Germinal center (tissue), 1 donor: ENCODE data around the gene APBB2.

ENCODE experiments used
- DNase-seq: peaks from one replicate; pipeline ENCODE4 v3.0.0; 2012; ENCODE audit warnings: mixed read lengths, low spot score

APBB2 gene

DNA sequence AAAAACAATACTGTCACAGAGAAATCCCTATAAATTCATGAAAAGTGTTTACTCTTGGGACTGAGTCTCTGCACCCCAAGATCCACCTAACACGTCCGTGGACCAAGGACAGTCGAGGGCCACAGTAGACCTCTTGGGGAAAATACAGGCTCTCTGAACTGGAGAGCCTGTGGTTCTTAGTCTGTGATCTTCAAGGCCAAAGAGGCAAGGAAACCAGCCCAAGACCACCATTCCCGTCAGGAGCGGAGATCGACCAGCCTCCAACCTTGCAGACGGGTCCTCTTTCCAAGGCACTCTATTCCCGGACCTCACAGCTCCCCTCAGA is 1.6 kb upstream of the APBB2 start:
- DNase-seq, result no peak

DNA sequence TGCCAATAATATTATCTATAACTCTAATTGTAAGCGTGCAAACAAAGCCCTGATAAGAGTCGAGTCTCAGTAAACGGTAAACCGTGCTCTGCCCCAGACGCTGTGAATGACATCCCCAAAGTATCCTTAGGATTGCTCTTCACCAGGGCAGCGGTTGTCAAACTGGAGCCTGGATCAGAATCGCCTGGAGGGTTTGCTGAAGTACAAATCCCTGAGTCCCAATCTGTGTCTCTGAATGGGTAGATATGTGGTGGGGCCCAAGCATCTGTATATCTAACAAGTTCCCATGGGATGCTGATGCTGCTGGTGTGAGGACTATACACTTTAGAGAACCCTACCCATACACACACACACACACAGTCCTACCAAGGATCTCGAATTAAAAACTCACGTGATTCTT is 813 bp upstream of the APBB2 start:
- no peak for DNase-seq

DNA sequence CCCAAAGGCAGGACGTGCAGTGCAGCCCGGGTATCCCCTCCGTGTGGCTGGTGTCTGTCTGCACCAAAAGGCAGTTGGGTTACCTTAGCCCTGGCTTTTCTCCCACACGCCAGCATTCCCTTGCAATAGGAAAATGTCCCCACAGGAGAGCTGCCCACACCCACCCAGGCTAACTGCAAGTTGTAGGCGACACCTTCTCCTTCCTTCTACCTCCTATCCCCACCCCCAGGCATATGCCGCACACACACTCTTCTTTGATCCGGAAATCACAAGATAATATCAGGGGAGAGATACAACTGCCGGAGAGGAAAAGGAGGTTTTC is 444 bp upstream of the APBB2 start:
- no peak for DNase-seq

GRCh38 chr4:41213625-41214135 is 662 bp downstream of the APBB2 start:
- peak; percentile 32 for DNase-seq

GRCh38 chr4:41212616-41213203 is 1.6 kb downstream of the APBB2 start:
- DNase-seq, result peak; percentile 52

GRCh38 chr4:41211951-41212615 is 2.3 kb downstream of the APBB2 start:
- DNase-seq, result no peak

DNA sequence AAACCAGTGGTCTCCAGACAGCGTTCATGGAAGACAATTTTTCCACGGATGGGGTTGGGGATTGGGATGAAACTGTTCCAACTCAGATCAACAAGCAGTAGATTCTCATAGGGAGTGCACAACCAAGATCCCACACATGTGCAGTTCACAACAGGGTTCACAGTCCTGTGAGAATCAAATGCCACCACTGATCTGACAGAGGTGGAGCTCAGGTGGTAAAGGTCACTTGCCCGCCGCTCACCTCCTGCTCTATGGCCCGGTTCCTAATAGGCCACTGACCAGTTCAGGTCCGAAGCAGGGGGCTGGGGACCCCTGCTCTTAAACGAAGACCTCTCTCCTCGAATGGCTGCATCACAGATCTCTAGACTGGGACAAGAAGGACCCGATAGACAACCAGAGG is 4.4 kb downstream of the APBB2 start:
- DNase-seq, result no peak

DNA sequence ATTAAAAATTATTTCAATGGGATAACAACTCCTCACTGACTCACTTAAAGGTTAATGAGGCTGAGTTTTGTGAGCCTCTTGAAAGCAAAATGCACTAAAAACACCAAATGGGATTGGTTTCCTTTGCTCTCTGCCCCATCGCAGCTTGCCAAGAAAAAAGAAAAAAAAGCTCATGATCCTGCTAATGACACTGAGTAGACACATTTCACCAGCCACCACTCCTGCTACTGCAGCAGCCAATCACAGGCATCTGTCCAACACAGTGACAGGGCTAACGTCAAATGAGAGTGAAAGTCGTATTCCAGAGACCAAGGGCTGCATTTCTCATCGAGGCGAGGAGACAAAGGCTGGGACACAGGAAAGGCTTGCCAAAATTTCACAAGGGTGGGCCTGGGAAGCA is 5.2 kb downstream of the APBB2 start:
- DNase-seq, result no peak

DNA sequence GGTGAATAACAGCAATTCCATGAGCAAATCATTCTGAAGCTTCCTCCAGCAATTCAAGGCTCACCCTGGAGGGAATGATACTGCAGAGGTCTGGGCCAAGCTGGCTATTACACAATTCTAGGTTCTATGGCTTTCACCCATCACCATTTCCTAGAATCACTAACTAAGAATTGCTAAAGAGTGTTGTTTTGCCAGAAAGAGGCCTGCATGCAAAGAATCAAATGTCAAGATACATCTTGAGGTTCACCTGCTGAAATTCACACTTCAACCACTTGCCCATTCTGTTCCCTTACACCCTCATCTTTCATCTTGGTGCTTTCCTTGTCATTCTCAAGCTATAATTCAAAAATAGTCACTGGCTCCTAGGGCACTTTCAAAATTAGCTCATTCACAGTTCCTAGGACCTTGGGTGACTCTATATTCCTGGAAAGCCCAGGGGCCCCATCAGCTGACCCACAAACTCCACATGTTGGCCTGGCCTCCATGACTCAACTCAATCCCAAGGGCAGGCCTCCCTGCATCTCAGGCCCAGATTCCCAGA is 7.0 kb downstream of the APBB2 start:
- no peak for DNase-seq

GRCh38 chr4:41205854-41206460 is 8.4 kb downstream of the APBB2 start:
- no peak for DNase-seq

DNA sequence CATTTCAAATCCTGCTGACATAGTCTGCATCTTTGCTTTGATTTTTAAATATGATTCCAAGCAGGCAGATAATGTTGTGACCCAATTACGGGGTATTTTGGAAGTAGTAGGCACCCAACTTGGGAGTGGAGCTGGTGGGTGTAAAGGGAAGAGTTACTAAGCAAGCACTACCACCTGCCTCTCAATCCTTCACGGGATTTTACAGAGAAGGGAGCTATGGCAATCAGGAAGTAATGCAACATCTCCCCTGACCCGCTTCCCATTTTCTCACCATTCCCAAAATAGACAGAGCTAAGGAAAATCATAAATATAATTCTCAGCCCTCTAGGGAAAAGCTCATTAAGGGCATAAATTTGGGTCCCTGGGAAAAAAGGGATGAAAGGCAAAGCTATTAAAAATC is 9.2 kb downstream of the APBB2 start:
- no peak for DNase-seq

DNA sequence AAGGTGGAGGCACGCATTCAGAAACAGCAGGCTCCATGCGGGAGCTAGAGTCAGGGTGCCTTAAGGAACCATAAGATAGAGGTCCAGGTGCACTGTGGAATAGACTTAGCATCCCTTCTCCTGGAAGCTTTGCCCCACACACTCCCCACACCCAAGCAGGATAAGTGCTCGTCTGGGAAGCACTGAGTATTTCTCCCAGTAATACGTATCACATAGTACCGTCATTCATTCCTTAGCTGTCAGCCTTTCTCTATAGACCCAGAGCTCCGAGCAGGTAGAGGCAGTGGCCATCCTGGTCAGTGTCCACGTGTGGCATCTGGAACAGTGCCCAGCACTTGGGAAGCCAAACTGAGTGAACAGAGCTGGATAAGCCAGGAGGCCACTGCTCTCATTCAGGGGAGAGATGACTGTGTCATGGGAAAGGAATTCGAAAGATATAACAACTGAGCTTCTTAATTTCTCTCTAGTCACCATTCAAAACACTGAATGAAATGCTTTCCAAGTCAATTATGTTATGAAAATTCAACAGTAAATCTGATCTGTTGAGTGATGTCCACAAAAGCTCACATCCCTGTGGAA is 9.9 kb downstream of the APBB2 start:
- no peak for DNase-seq

GRCh38 chr4:41203841-41204240 is 10.5 kb downstream of the APBB2 start:
- DNase-seq, result no peak

GRCh38 chr4:41202820-41203568 is 11.3 kb downstream of the APBB2 start:
- DNase-seq, result no peak

- DNase-seq, result no peak
Observed at GRCh38 chr4:41202356-41202755, 12.0 kb downstream of the APBB2 start.

GRCh38 chr4:41200486-41201017 is 13.8 kb downstream of the APBB2 start:
- no peak for DNase-seq

- DNase-seq, result no peak
Observed at GRCh38 chr4:41199788-41200187, 14.6 kb downstream of the APBB2 start.

DNA sequence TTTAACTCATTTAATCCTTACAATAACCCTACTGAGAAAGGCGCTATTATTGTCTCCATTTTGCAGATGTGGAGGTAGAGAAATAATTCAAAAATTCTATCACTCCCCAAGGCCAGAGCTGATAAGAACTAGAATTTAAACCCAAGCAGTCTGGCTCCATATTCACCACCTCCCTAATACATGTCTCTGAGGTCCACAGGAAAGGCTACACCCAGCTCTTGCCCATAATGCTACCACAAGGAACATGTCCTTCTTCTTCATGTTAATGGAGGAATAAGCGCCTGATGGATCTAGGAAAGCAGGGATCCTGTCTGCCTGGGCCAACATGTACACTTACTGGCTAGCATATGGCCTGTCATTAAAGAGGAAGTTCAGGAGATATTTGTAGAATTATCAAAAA is 16.3 kb downstream of the APBB2 start:
- no peak for DNase-seq

DNA sequence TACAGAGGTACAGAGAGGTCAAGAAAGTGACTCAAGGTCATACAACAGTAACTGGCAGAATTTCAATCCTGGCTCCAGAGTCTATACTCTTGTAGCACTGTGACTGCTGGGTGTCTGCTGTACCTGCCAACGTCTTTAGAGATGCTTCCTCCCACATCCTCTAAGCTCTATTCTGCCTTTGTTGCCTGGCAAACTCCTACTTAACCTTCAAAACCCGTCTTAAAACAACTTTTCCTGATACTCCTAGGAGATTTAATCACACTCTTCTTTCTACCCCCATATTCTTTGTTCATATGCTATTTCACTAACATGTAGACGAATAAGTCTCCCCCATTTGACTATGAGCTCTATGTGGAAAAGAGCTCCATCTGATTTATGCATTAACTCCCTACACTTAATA is 16.8 kb downstream of the APBB2 start:
- no peak for DNase-seq

- no peak for DNase-seq
Observed at GRCh38 chr4:41196633-41197332, 17.6 kb downstream of the APBB2 start.

- DNase-seq, result no peak
Observed at GRCh38 chr4:41192136-41192535, 22.2 kb downstream of the APBB2 start.

- DNase-seq, result no peak
Observed at GRCh38 chr4:41189666-41190065, 24.7 kb downstream of the APBB2 start.
